H1 (cell line): ENCODE data around the gene DPH5. TPM values are rescaled to one million over a fixed set of nuclear protein-coding genes. Genes with fewer than 3 reads are reported as not detected.

Source experiments
- CTCF ChIA-PET: fragments of 300-600 bp; sonication (Branson Sonifier 250); formaldehyde crosslinking; loops from one replicate; lab custom pipeline; 2021; ENCODE audit not compliant: partially characterized antibody; lab: Charles Lee
- POLR2A ChIA-PET: fragments of 300-600 bp; sonication (Branson Sonifier 250); formaldehyde crosslinking; loops from one replicate; lab custom pipeline; 2021; ENCODE audit warnings: inconsistent platforms; ENCODE audit not compliant: partially characterized antibody; lab: Charles Lee
- DNase-seq, 2 experiments: peaks; one replicate each; pipeline versions ENCODE4 v3.0.0 to v3.0.0-alpha.2; 2010 to 2022; ENCODE audit warnings: low spot score in 2 of 2, low read depth in 1 of 2, mixed read lengths in 1 of 2
- FAIRE-seq: peaks from 2 replicates; lab custom pipeline; 2011; peaks lifted over from hg19 to GRCh38; lab: Jason Lieb, UNC
- H2AFZ ChIP-seq: 2 replicates; pipeline ENCODE4 v1.8.1; 2012; ENCODE audit warnings: low read length, inconsistent platforms
- H2AK5ac ChIP-seq: 2 replicates; pipeline ENCODE4 v1.6.1; 2013; ENCODE audit warnings: low read depth, low read length
- H2BK120ac ChIP-seq: replicated peaks from 2 replicates; pipeline ENCODE3; 2013; ENCODE audit warnings: low read depth, low read length, inconsistent platforms
- H2BK12ac ChIP-seq: 2 replicates; pipeline ENCODE4 v1.6.1; 2013; ENCODE audit warnings: low read depth, low read length
- H2BK15ac ChIP-seq: 2 replicates; pipeline ENCODE4 v1.6.1; 2013; ENCODE audit warnings: low read length
- H2BK20ac ChIP-seq: 2 replicates; pipeline ENCODE4 v1.6.1; 2013; ENCODE audit warnings: low read length
- H2BK5ac ChIP-seq: 2 replicates; pipeline ENCODE4 v1.6.1; 2013; ENCODE audit warnings: low read depth, low read length
- H3K14ac ChIP-seq: 2 replicates; pipeline ENCODE4 v1.6.1; 2013; ENCODE audit warnings: inconsistent platforms; ENCODE audit not compliant: insufficient read length
- H3K18ac ChIP-seq: 2 replicates; pipeline ENCODE4 v1.6.1; 2013; ENCODE audit warnings: low read length; ENCODE audit errors: extremely low read depth
- H3K23ac ChIP-seq: 2 replicates; pipeline ENCODE4 v1.6.1; 2013; ENCODE audit warnings: inconsistent platforms; ENCODE audit not compliant: insufficient read length
- H3K23me2 ChIP-seq: 2 replicates; pipeline ENCODE4 v1.6.1; 2013; ENCODE audit warnings: low read depth, low read length
- H3K27ac ChIP-seq: 2 replicates; pipeline ENCODE4 v1.6.1; 2011; ENCODE audit warnings: low read depth, low read length, inconsistent platforms
- H3K27me3 ChIP-seq, 4 experiments: replicated peaks in 1 of 4; 1 replicate in 1 of 4; 2 replicates in 3 of 4; pipeline versions ENCODE4 v1.6.1 to v1.8.1; 2011 to 2013; ENCODE audit warnings: low read length in 3 of 4, mild to moderate bottlenecking in 3 of 4, inconsistent platforms in 2 of 4, mixed read lengths in 2 of 4, moderate library complexity in 1 of 4; ENCODE audit not compliant: control insufficient read depth in 3 of 4, insufficient read depth in 3 of 4; ENCODE audit errors: extremely low read depth in 1 of 4
- H3K36me3 ChIP-seq, 4 experiments: 2 replicates each; pipeline versions ENCODE4 v1.6.1 to v1.8.1; 2011 to 2013; ENCODE audit warnings: mild to moderate bottlenecking in 4 of 4, low read length in 3 of 4, moderate library complexity in 2 of 4, control low read depth in 1 of 4, inconsistent platforms in 1 of 4; ENCODE audit not compliant: insufficient read depth in 4 of 4, control insufficient read depth in 2 of 4
- H3K4ac ChIP-seq: replicated peaks from 2 replicates; pipeline ENCODE3; 2013; ENCODE audit warnings: low read length, low read depth, mixed read lengths, inconsistent platforms; ENCODE audit not compliant: insufficient read length
- H3K4me1 ChIP-seq, 4 experiments: replicated peaks in 1 of 4; 1 replicate in 1 of 4; 2 replicates in 3 of 4; pipeline versions ENCODE4 v1.6.1 to v1.8.1; 2011 to 2013; ENCODE audit warnings: low read length in 3 of 4, inconsistent platforms in 2 of 4, mixed read lengths in 1 of 4; ENCODE audit not compliant: insufficient read depth in 4 of 4, control insufficient read depth in 3 of 4
- H3K4me2 ChIP-seq, 2 experiments: 2 replicates each; pipeline versions ENCODE4 v1.6.1 to v1.8.1; 2011 to 2013; ENCODE audit warnings: low read depth in 2 of 2, low read length in 2 of 2, control low read depth in 1 of 2, inconsistent platforms in 1 of 2, mild to moderate bottlenecking in 1 of 2; ENCODE audit not compliant: insufficient read depth in 1 of 2
- H3K4me3 ChIP-seq, 4 experiments: fragments of 200-600, 300-600 bp in 1 of 4; sonication (generic), shearing (Covaris generic), sonication (Bioruptor Twin) in 1 of 4; 2 replicates each; pipeline versions ENCODE4 v1.5.1 to v1.8.1; 2011 to 2016; ENCODE audit warnings: low read length in 4 of 4, low read depth in 3 of 4, control low read depth in 2 of 4, inconsistent platforms in 2 of 4, mild to moderate bottlenecking in 2 of 4, mixed read lengths in 1 of 4, moderate library complexity in 1 of 4; ENCODE audit not compliant: insufficient read depth in 2 of 4; ENCODE audit errors: extremely low read depth in 1 of 4
- H3K56ac ChIP-seq: replicated peaks from 2 replicates; pipeline ENCODE3; 2013; ENCODE audit warnings: low read depth, mild to moderate bottlenecking, mixed read lengths, low read length, inconsistent platforms; ENCODE audit not compliant: insufficient read length
- H3K79me1 ChIP-seq: 2 replicates; pipeline ENCODE4 v1.6.1; 2013; ENCODE audit warnings: low read depth, low read length, control low read depth
- H3K79me2 ChIP-seq, 2 experiments: 2 replicates each; pipeline versions ENCODE4 v1.6.1 to v1.8.1; 2012 to 2013; ENCODE audit warnings: low read length in 2 of 2, mild to moderate bottlenecking in 2 of 2, inconsistent platforms in 1 of 2; ENCODE audit not compliant: insufficient read depth in 2 of 2, control insufficient read depth in 1 of 2
- H3K9ac ChIP-seq, 4 experiments: replicated peaks in 1 of 4; 1 replicate in 1 of 4; 2 replicates in 3 of 4; pipeline versions ENCODE4 v1.6.1 to v1.8.1; 2011 to 2013; ENCODE audit warnings: low read depth in 3 of 4, low read length in 3 of 4, control low read depth in 2 of 4, mild to moderate bottlenecking in 2 of 4, moderate library complexity in 2 of 4, inconsistent platforms in 1 of 4; ENCODE audit errors: extremely low read depth in 1 of 4
- H3K9me3 ChIP-seq, 2 experiments: 2 replicates each; pipeline versions ENCODE4 v1.6.1 to v1.8.1; 2012 to 2013; ENCODE audit warnings: mild to moderate bottlenecking in 2 of 2, moderate library complexity in 2 of 2, control low read depth in 1 of 2, inconsistent platforms in 1 of 2, low read depth in 1 of 2, low read length in 1 of 2, mixed read lengths in 1 of 2; ENCODE audit not compliant: insufficient read depth in 2 of 2
- H4K20me1 ChIP-seq, 2 experiments: replicated peaks in 1 of 2; 2 replicates each; pipeline versions ENCODE3 to v1.8.1; 2011 to 2013; ENCODE audit warnings: inconsistent platforms in 2 of 2, low read length in 2 of 2, mild to moderate bottlenecking in 1 of 2; ENCODE audit not compliant: insufficient read depth in 2 of 2, control insufficient read depth in 1 of 2
- H4K5ac ChIP-seq: 2 replicates; pipeline ENCODE4 v1.6.1; 2013; ENCODE audit warnings: low read length, low read depth, mixed read lengths, inconsistent platforms; ENCODE audit not compliant: insufficient read length
- H4K8ac ChIP-seq: 2 replicates; pipeline ENCODE4 v1.8.0; 2013; ENCODE audit warnings: mild to moderate bottlenecking, moderate library complexity, low read length, inconsistent platforms; ENCODE audit not compliant: insufficient read depth; ENCODE audit errors: extremely low read depth
- H4K91ac ChIP-seq: replicated peaks from 2 replicates; pipeline ENCODE3; 2013; ENCODE audit warnings: low read length, mixed read lengths, inconsistent platforms; ENCODE audit not compliant: insufficient read length
- POLR2A ChIP-seq, 2 experiments: IDR thresholded peaks; 1 replicate in 1 of 2; 2 replicates in 1 of 2; pipeline ENCODE4 v1.6.1; 2011; ENCODE audit warnings: low read depth in 2 of 2, low read length in 2 of 2, mild to moderate bottlenecking in 2 of 2; ENCODE audit errors: control extremely low read depth in 1 of 2
- WGBS, 2 experiments: shearing (Covaris generic) in 1 of 2; methylation state at CpG; one replicate each; pipeline versions ENCODE4 v1.1.6 to v1.1.7; 2013 to 2015; ENCODE audit warnings: low lambda C conversion rate in 2 of 2, mixed read lengths in 2 of 2, inconsistent platforms in 1 of 2, low coverage in 1 of 2, missing lambda C conversion rate in 1 of 2; ENCODE audit not compliant: insufficient replicate concordance in 2 of 2, insufficient coverage in 1 of 2, insufficient read length in 1 of 2; ENCODE audit errors: extremely low coverage in 1 of 2, missing lambda C conversion rate in 1 of 2; 5-methylcytosine and 5-hydroxymethylcytosine counted together
- polyA plus RNA-seq, 7 experiments: library from polyadenylated mRNA; depleted of rRNA in 3 of 7; stranded (reverse) in 5 of 7; unstranded in 2 of 7; fragments of >200 nt in 5 of 7; fragments of 200-250 nt in 2 of 7; gene quantifications; 1 replicate in 5 of 7; 2 replicates in 1 of 7; 4 replicates in 1 of 7; pipeline versions ENCODE4 v1.2.1 to v1.2.3, GENCODE V29; 2011 to 2013; ENCODE audit warnings: missing spikeins in 2 of 7, mixed read lengths in 2 of 7
- total RNA-seq: library from RNA; stranded (reverse); fragmentation: NEBNext Ultra II Directional; extraction: Animal tissue kit (Norgen Biotek cat#: 25700); gene quantifications from 2 replicates; pipeline ENCODE4 v1.2.1, GENCODE V29; 2021

Gene DPH5
- total and polyA plus RNA-seq, 2 of the 8 experiments (the other 6 are each of a cell fraction or from before 2014, with no cell fraction given) = 67.7 to 106 TPM

DNA sequence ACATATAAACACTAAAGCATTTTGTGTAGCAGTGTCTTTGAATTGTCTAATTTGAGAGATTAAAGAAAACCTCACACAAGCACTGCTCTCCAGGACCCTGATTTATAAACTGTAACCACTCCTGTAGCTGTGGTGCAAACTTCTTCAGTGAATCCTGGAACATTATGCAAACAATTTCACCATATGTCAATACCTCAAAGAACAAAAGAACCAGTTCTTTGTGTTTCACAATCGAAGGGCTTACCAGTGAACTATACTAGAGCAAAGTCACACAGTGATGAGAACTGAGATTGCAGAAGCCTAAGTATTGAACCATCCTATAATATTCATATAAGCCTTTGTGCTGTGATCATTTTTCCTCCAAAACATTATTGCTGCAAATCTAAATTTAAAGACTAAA is 21.5 kb downstream of the DPH5 start:
- Histone ChIP-seq H3K23ac (no peak overlapping the region), H3K27ac (no peak overlapping the region), H2AFZ (no peak overlapping the region), H3K23me2 (no peaks in the 10 kb centered on the region), H4K91ac (no peak overlapping the region), H3K79me1 (no peaks in the 10 kb centered on the region), H2BK20ac (no peak overlapping the region), H3K27me3 (no peaks in the 10 kb centered on the region), H3K14ac (no peak overlapping the region), H3K9ac (no peak overlapping the region), H3K36me3 (peaks cover 0 to 14% (median 7%) of the 10 kb centered on the region in 4 experiments; a peak in 5 of 8 replicates), H2AK5ac (no peak overlapping the region), H3K18ac (no peak overlapping the region), H3K4ac (no peak overlapping the region), H4K8ac (no peak overlapping the region), H3K4me3 (no peak overlapping the region), H2BK5ac (no peak overlapping the region), H3K79me2 (no peaks in the 10 kb centered on the region), H2BK12ac (no peak overlapping the region), H3K4me2 (no peak overlapping the region), H3K56ac (no peak overlapping the region), H3K9me3 (no peaks in the 10 kb centered on the region), H4K20me1 (no peaks in the 10 kb centered on the region), H2BK120ac (no peak overlapping the region), H3K4me1 (peaks cover 0 to 4% (median 0%) of the 10 kb centered on the region in 4 experiments; a peak in 1 of 7 replicates), H4K5ac (no peak overlapping the region), H2BK15ac (no peak overlapping the region)
- DNase-seq (no peak), FAIRE-seq (no peak)
- WGBS, 2 experiments = 86% methylated on average over 1 of the region's 1 CpG; no CpG with 5 or more reads in 1 of the 2 experiments
- ChIA-PET CTCF (interaction anchor here (1.0 to 1.3 kb wide), 2 partner anchors 284 to 285 kb away, joined by 4 to 6 read pairs; no protein-coding TSS in a partner anchor), POLR2A (no interaction called here)
- no peak for TF ChIP-seq POLR2A (IDR thresholded peaks at IDR 0.05; ENCODE audit: control extremely low read depth in 1 of 2, low read depth in 2 of 2, low read length in 2 of 2)
